ENCODE results near the gene SLC12A7.

Gene SLC12A7

DNA sequence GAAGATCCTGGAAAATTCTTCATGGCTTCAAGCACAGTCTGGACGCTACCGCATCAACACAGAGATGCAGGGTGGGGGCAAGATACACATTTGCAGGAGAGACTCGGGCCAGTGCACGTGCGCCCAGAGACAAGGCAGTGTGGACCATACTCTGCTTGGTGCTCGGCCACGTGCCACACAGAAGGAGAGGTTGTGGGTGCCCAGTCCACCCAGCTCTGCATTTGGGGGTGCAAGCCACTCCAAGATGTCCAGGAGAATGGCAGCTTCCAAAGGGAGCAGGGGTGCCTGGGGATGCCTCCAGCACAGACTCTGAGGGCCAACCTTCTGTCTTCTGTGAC is 99.0 kb downstream of the SLC12A7 start:
- Histone ChIP-seq H3K4me1 (ENCODE audit: insufficient read depth, low read length, poor library complexity, severe bottlenecking) (peaks cover 26% of the 10 kb centered on the region), H3K36me3 (ENCODE audit: insufficient read depth, low read length) (no peaks in the 10 kb centered on the region; the same call in 1 of the 2 replicates), H3K27me3 (ENCODE audit: insufficient read depth, low read length, poor library complexity, severe bottlenecking) (no peaks in the 10 kb centered on the region), H4K20me1 (ENCODE audit: insufficient read depth, low read length, poor library complexity, severe bottlenecking) (peaks cover 33% of the 10 kb centered on the region), H3K9me2 (replicated peaks; ENCODE audit: low read depth, low read length) (no peaks in the 10 kb centered on the region), H3K4me2 (ENCODE audit: low read depth, low read length, poor library complexity, severe bottlenecking) (no peak overlapping the region), H3K79me2 (ENCODE audit: insufficient read depth, low read length) (peaks cover 54% of the 10 kb centered on the region), H3K9ac (ENCODE audit: low read depth, low read length, poor library complexity, severe bottlenecking) (no peak overlapping the region), H3K9me3 (ENCODE audit: insufficient read depth, low read depth, low read length) (no peaks in the 10 kb centered on the region), H3F3A (ENCODE audit: low read depth) (no peaks in the 10 kb centered on the region), H3K4me3 (ENCODE audit: low read length, poor library complexity, severe bottlenecking) (no peak overlapping the region), H2AFZ (ENCODE audit: low read length) (no peak overlapping the region)
- TF ChIP-seq, protein P1, sequence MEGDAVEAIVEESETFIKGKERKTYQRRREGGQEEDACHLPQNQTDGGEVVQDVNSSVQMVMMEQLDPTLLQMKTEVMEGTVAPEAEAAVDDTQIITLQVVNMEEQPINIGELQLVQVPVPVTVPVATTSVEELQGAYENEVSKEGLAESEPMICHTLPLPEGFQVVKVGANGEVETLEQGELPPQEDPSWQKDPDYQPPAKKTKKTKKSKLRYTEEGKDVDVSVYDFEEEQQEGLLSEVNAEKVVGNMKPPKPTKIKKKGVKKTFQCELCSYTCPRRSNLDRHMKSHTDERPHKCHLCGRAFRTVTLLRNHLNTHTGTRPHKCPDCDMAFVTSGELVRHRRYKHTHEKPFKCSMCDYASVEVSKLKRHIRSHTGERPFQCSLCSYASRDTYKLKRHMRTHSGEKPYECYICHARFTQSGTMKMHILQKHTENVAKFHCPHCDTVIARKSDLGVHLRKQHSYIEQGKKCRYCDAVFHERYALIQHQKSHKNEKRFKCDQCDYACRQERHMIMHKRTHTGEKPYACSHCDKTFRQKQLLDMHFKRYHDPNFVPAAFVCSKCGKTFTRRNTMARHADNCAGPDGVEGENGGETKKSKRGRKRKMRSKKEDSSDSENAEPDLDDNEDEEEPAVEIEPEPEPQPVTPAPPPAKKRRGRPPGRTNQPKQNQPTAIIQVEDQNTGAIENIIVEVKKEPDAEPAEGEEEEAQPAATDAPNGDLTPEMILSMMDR (conservative IDR thresholded peaks at IDR 0.05; ENCODE audit: low read length), result no peak
- TF ChIP-seq EZH2phosphoT487 (IDR thresholded peaks at IDR 0.05; ENCODE audit: borderline replicate concordance), result no peak

DNA sequence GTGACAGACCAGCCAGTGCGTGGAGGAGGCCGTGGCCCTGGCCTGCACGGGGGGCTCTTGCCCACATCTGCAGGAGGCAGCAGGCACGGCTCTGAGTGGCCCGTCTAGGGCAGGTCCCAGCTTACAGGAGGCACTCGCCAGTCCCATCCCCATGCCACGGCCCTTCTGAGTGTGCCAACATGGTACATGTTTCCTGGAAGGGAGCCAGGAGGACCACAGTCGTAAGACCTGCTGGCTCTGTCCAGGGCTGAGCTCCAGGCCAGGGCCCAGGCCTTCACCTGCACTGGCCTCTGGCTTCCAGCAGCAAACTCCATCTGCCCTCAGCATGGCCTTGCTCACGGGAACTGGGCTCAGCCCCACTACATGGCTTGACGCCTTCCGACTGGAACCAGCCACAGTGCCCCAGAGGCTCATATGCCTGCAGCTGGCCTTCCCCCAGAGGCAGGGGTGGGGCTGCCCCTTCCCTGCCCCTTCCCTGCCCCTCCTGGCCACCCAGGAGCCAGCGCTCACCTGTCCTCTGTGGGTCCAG is 99.5 kb downstream of the SLC12A7 start:
- no peak overlapping the region for H2AFZ ChIP-seq (ENCODE audit: low read length)
- H3K79me2 ChIP-seq (ENCODE audit: insufficient read depth, low read length), result peaks cover 54% of the 10 kb centered on the region
- peaks cover 31% of the 10 kb centered on the region for H3K4me1 ChIP-seq (ENCODE audit: insufficient read depth, low read length, poor library complexity, severe bottlenecking)
- H3K9ac ChIP-seq (ENCODE audit: low read depth, low read length, poor library complexity, severe bottlenecking), result no peak overlapping the region
- H3K4me3 ChIP-seq (ENCODE audit: low read length, poor library complexity, severe bottlenecking), result no peak overlapping the region
- no peaks in the 10 kb centered on the region; the same call in 1 of the 2 replicates for H3K36me3 ChIP-seq (ENCODE audit: insufficient read depth, low read length)
- H3K4me2 ChIP-seq (ENCODE audit: low read depth, low read length, poor library complexity, severe bottlenecking), result no peak overlapping the region
- TF ChIP-seq, protein P1 (conservative IDR thresholded peaks at IDR 0.05; ENCODE audit: low read length), result no peak
- no peak for TF ChIP-seq EZH2phosphoT487 (IDR thresholded peaks at IDR 0.05; ENCODE audit: borderline replicate concordance)
- H3K9me3 ChIP-seq (ENCODE audit: insufficient read depth, low read depth, low read length), result no peaks in the 10 kb centered on the region
- H3K27me3 ChIP-seq (ENCODE audit: insufficient read depth, low read length, poor library complexity, severe bottlenecking), result no peaks in the 10 kb centered on the region
- H3F3A ChIP-seq (ENCODE audit: low read depth), result no peaks in the 10 kb centered on the region
- H4K20me1 ChIP-seq (ENCODE audit: insufficient read depth, low read length, poor library complexity, severe bottlenecking), result peaks cover 30% of the 10 kb centered on the region
- H3K9me2 ChIP-seq (replicated peaks; ENCODE audit: low read depth, low read length), result no peaks in the 10 kb centered on the region

DNA sequence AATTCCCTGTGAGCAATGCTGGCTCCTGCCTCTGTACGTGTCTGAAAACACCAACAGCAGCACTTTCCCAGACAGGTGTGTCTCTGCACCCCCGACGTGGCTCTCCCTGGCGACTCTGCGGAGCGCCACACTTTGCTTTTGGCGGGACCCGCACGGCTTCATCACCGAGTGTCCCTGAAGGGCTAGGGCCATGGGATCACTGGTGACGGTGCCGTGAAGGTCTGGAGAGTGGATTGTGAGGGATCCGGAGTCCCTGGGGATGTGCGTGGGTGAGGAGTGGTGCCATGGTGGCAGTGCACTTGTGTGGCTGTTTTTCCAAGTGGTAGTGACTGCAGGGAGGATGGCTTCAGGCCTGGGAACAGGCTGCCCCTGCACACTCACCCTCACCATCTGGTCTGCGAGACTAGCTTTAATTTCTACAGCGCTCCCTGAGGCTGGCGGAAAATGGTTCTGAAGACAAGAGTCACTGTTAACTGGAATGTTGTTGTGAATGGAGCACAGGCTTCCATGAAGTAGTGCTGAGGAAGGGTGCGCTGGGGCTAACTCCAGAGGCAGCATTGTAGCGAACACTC is 100.0 kb downstream of the SLC12A7 start:
- Histone ChIP-seq H3K9me3 (ENCODE audit: insufficient read depth, low read depth, low read length) (no peaks in the 10 kb centered on the region), H3K79me2 (ENCODE audit: insufficient read depth, low read length) (peaks cover 54% of the 10 kb centered on the region), H4K20me1 (ENCODE audit: insufficient read depth, low read length, poor library complexity, severe bottlenecking) (peaks cover 30% of the 10 kb centered on the region), H3K4me1 (ENCODE audit: insufficient read depth, low read length, poor library complexity, severe bottlenecking) (peaks cover 37% of the 10 kb centered on the region), H2AFZ (ENCODE audit: low read length) (no peak overlapping the region), H3K9me2 (replicated peaks; ENCODE audit: low read depth, low read length) (no peaks in the 10 kb centered on the region), H3K4me2 (ENCODE audit: low read depth, low read length, poor library complexity, severe bottlenecking) (peak overlapping the region; percentile 84), H3K27me3 (ENCODE audit: insufficient read depth, low read length, poor library complexity, severe bottlenecking) (no peaks in the 10 kb centered on the region), H3K36me3 (ENCODE audit: insufficient read depth, low read length) (no peaks in the 10 kb centered on the region; the same call in 1 of the 2 replicates), H3K9ac (ENCODE audit: low read depth, low read length, poor library complexity, severe bottlenecking) (no peak overlapping the region), H3K4me3 (ENCODE audit: low read length, poor library complexity, severe bottlenecking) (no peak overlapping the region), H3F3A (ENCODE audit: low read depth) (no peaks in the 10 kb centered on the region)
- TF ChIP-seq EZH2phosphoT487 (IDR thresholded peaks at IDR 0.05; ENCODE audit: borderline replicate concordance), result no peak
- TF ChIP-seq, protein P1 (conservative IDR thresholded peaks at IDR 0.05; ENCODE audit: low read length), result no peak

Measured in Loucy (cell line).